T-helper 2 cell (primary cell): Measurements from ENCODE around the gene CEP83.
"Not testable (repeated sequence)": the region's sequence is repeated elsewhere in the genome, so short reads cannot be mapped to it uniquely, and the experiment has no call there.

Experiments used
- DNase-seq, 5 experiments: peaks; one replicate each; pipeline versions ENCODE4 v3.0.0 to v3.0.0-alpha.2; 2012 to 2022

Gene CEP83

GRCh38 chr12:94433744-94434143 is 25.9 kb downstream of the CEP83 start:
- no peak for DNase-seq

GRCh38 chr12:94430304-94430703 is 29.4 kb downstream of the CEP83 start:
- DNase-seq, result no peak

GRCh38 chr12:94429633-94430032 is 30.0 kb downstream of the CEP83 start:
- DNase-seq, result peak in 1 of 5 experiments; percentile 54

- DNase-seq, result no peak
These were observed 30.5 kb downstream of the CEP83 start for GRCh38 chr12:94429191-94429590.

DNA sequence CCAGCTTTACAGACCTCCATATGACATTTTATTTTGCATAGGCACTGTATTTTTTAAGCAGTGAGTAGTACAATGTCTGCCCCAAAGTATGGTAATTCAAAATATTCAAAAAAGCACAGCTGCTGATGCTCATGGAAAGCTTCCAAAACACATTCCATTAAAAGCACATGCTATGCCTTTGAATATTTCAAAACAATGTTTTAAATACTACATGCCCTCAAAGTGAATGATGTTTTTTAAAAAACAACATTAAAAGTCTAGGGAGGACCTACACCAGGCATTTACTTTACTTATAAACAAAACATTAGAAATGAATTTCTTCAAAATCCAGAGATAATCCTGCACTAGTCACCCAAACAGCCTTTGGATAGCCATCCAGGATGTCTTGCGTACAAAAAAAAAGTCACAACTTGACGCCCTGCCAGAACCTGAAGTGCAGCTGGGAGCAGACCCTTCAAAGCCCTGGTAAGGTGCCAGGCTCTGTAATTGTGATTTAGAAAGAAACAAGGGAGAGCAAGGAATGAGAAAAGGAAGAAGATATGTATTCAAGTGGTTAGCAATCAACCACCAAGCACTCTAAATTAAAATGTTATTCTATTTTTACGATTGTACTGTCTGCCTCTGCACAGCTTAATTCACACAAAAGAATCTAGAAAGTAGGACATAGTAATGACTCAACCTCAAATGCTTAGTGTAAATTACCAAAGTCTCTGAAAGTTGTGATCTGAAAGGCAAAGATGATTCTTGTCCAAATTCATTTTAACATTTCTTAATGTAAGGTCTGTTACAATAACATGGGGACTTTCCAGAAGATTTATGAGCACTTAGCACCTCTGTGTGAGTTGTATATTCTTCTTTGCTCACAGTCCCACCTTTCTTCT is 31.9 kb downstream of the CEP83 start:
- DNase-seq, result peak in 1 of 5 experiments; percentile 10

DNA sequence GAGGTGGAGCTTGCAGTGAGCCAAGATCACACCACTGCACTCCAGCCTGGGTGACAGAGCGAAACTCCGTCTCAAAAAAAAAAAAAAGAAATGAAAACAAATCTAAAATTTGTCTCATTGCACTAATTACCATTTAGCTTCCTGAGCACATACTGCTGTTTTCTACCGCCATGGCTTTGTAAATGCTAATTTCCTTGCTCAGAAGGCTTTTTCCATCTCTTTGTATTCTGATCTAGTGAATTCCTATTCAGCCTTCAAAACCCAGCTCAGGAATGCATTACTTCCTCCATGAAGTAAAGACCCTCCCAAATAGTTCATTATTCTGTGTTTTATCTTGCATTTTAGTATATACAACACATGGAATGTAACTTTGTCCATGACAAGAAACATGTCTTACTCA is 33.6 kb downstream of the CEP83 start:
- DNase-seq, result no peak

DNA sequence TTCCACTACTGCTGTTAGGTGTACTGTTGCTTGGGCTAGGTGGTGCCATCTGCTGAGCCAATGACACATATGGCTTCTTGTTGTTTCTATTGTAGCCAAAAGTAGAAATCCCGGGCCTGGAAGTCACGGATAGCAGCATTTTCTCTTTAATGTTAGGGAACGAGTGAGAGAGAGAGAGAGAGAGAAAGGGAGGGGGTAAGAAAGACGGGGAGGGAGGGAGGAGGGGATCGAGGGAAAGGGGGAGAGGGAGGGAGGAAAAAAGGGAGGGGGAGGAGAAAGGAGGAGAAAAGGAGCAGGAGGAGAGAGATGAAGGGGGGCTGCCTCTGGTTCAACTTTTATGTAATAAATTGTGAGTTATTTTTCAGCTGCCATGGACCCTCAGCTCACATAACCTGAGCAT is 34.8 kb downstream of the CEP83 start:
- DNase-seq, result not testable (repeated sequence)

GRCh38 chr12:94421868-94422740 is 37.6 kb downstream of the CEP83 start:
- no peak for DNase-seq

- no peak for DNase-seq
These were observed 41.1 kb downstream of the CEP83 start for GRCh38 chr12:94418517-94418916.

GRCh38 chr12:94416613-94417012 is 43.1 kb downstream of the CEP83 start:
- no peak for DNase-seq

- no peak for DNase-seq
These were observed 44.6 kb downstream of the CEP83 start for GRCh38 chr12:94415066-94415465.

DNA sequence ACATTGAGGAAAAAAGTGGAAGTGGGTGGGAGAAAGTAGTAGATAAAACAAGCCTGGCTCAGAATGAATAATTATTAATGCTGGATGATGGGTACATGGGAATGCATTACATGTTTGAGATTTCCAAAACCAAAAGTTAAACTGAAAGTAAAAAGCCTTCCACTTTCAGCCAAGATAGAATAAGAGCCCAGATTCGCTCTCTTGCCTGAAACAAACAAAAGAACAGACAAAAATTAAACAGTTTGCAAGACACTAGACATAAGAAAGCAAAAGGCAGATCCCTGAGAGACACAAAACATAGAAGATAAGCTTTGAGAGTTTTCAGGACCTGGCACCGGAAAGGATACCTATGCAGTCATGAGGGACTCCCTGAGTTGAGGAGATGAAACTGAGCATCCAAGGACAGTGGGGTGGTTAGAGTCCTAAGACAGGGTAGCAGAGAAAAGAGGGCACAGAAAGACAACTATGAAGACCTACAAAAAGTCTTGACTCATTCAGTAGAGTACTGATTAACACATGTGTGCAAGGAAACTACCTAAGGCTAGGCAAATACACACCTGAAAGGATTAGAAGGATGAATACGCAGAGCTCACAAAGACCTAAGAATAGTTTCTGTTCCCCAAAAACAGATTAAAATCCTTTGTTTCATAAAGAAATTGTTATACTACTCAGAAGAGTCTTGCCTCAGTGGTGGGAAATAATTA is 54.1 kb downstream of the CEP83 start:
- DNase-seq, result peak in 1 of 5 experiments; percentile 12

GRCh38 chr12:94404854-94405253 is 54.8 kb downstream of the CEP83 start:
- DNase-seq, result no peak

DNA sequence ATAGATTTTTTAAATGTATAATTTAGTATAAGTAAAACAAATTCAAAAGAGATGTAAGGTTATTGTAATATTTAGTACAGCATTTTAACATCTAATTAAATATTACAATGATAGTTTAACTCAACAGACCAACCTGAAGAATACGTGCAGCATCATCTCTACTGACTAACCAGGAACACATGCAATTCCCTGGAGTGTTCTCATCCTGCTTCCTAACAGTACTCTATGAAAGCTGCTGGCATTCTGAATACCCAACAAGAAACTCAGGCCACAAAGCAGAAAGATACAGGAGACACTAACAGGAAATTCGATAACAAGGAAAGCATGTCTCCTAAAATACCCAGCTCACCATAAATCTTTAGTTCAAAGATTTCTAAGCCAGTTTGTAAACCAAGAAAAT is 58.3 kb downstream of the CEP83 start:
- no peak for DNase-seq

GRCh38 chr12:94398685-94399084 is 61.0 kb downstream of the CEP83 start:
- DNase-seq, result not testable (repeated sequence)

DNA sequence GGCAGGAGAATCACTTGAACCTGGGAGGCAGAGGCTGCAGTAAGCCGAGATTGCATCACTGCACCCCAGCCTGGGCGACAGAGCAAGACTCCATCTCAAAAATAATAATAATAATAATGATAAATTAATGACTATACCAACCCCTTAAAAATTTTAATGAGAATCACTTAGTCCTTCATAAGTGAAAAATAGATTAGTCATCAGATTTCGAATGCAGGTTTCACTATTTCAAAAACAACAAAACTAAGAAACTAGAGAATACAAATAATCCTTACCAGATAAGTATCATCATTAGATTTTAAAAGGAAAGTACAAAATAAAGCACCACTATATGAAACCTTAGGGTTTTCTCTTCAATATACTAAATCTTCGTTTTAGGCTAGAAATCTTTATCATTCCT is 62.3 kb downstream of the CEP83 start:
- DNase-seq, result no peak

GRCh38 chr12:94396014-94396413 is 63.7 kb downstream of the CEP83 start:
- not testable (repeated sequence) for DNase-seq

DNA sequence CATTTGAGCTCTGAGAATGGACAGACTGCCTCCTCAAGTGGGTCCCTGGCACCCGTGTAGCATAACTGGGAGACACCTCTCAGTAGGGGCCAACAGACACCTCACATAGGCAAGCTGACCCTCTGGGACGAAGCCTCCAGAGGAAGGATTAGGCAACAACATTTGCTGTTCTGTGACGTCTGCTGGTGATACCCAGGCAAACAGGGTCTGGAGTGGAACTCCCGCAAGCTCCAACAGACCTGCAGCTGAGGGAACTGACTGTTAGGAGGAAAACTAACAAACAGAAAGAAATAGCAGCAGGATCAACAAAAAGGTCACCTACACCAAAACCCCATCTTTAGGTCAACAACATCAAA is 69.6 kb downstream of the CEP83 start:
- no peak for DNase-seq

GRCh38 chr12:94389482-94390129 is 70.1 kb downstream of the CEP83 start:
- DNase-seq, result peak in 1 of 5 experiments; percentile 7

GRCh38 chr12:94386422-94386821 is 73.2 kb downstream of the CEP83 start:
- DNase-seq, result no peak

DNA sequence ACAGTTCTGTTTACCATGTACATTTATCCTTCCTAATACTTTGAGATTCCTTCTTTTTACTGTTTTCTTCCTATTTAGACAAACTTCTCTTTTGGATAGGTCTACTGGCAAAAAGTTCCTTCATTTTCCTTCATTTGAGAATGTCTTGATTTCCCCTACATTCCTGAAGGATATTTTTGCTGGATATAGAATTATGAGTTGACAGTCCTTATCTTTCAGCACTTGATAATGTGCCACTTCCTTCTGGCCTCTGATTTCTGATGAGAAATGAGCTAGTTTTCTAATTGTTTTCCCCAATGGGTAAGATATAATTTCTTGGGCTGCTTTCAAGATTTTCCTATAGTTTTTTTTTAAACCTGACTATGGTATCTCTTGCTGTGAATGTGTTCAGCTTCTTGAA is 75.6 kb downstream of the CEP83 start:
- no peak for DNase-seq

- no peak for DNase-seq
These were observed 79.2 kb downstream of the CEP83 start for GRCh38 chr12:94380507-94380906.
